Panc1 (cell line): ENCODE measurements around the gene FREM1. TPM values are rescaled to one million over a fixed set of nuclear protein-coding genes. Genes with fewer than 3 reads are reported as not detected.

Experiments
- ATAC-seq: fragments of 200-7000 bp; cut with Tn5 transposase; 2 replicates; pipeline ENCODE4 v1.9.1; 2020; ENCODE audit warnings: mild to moderate bottlenecking, moderate library complexity
- BruUV-seq: library from RNA; stranded (reverse); fragments of 400-500 nt; replicated peaks from 2 replicates; lab custom pipeline; 2021; lab: Mats Ljungman, UMichigan
- CTCF ChIA-PET: fragments of 300-600 bp; sonication (Branson Sonifier 250); formaldehyde crosslinking; loops from one replicate; lab custom pipeline; 2022; ENCODE audit warnings: antibody characterized with exemption; lab: Charles Lee
- POLR2A ChIA-PET: fragments of 300-600 bp; sonication (Branson Sonifier 250); formaldehyde crosslinking; loops from one replicate; lab custom pipeline; 2022; ENCODE audit warnings: antibody characterized with exemption; lab: Charles Lee
- DNase-seq: peaks from one replicate; pipeline ENCODE4 v3.0.0-alpha.2; 2010; ENCODE audit warnings: low read depth, low spot score
- H3K27ac ChIP-seq: 2 replicates; pipeline ENCODE4 v1.5.1; 2011; ENCODE audit warnings: mild to moderate bottlenecking, low read length, inconsistent platforms
- H3K27me3 ChIP-seq: fragments of 200-500 bp; sonication (Bioruptor generic); 2 replicates; pipeline ENCODE4 v1.6.0; 2014; ENCODE audit warnings: low read length, inconsistent platforms; ENCODE audit not compliant: control insufficient read depth, insufficient read depth
- H3K36me3 ChIP-seq: fragments of 200-500 bp; sonication (Bioruptor generic); 2 replicates; pipeline ENCODE4 v1.5.1; 2014; ENCODE audit warnings: inconsistent platforms, mild to moderate bottlenecking, low read length, moderate library complexity; ENCODE audit not compliant: control insufficient read depth, insufficient read depth
- H3K4me1 ChIP-seq: 2 replicates; pipeline ENCODE4 v1.5.1; 2011; ENCODE audit warnings: inconsistent platforms, mild to moderate bottlenecking, low read length, moderate library complexity; ENCODE audit not compliant: control insufficient read depth, insufficient read depth
- H3K4me3 ChIP-seq, 2 experiments: 2 replicates each; pipeline ENCODE4 v1.5.1; 2011 to 2012; ENCODE audit warnings: low read depth in 2 of 2, low read length in 2 of 2, mild to moderate bottlenecking in 2 of 2, inconsistent platforms in 1 of 2, moderate library complexity in 1 of 2
- H3K9me3 ChIP-seq: fragments of 200-500 bp; sonication (Bioruptor generic); 2 replicates; pipeline ENCODE4 v1.5.1; 2014; ENCODE audit warnings: low read depth, mild to moderate bottlenecking, inconsistent platforms, low read length, moderate library complexity; ENCODE audit not compliant: control insufficient read depth, insufficient read depth
- CTCF ChIP-seq: fragments of 450-650 bp; IDR thresholded peaks from 2 replicates; pipeline ENCODE4 v1.5.1; 2017; ENCODE audit warnings: mild to moderate bottlenecking
- POLR2AphosphoS5 ChIP-seq: IDR thresholded peaks from 2 replicates; pipeline ENCODE4 v1.6.1; 2012; ENCODE audit warnings: mild to moderate bottlenecking, low read depth, low read length, moderate library complexity
- REST ChIP-seq, 2 experiments: IDR thresholded peaks; 2 replicates each; pipeline ENCODE4 v1.6.1; 2011 to 2012; ENCODE audit warnings: low read depth in 2 of 2, control low read depth in 1 of 2, low read length in 1 of 2, mild to moderate bottlenecking in 1 of 2, moderate library complexity in 1 of 2; ENCODE audit not compliant: insufficient read depth in 1 of 2
- SIN3A ChIP-seq: IDR thresholded peaks from 2 replicates; pipeline ENCODE4 v1.6.1; 2012; ENCODE audit warnings: low read depth, mild to moderate bottlenecking, low read length, moderate library complexity, borderline replicate concordance; ENCODE audit not compliant: insufficient read depth
- TCF7L2 ChIP-seq: IDR thresholded peaks from 2 replicates; pipeline ENCODE4 v1.6.1; 2011; ENCODE audit warnings: mild to moderate bottlenecking, low read depth, low read length, inconsistent platforms
- in situ Hi-C: cut with HindIII; loops from 2 replicates; pipeline ENCODE4 v1.10.0; 2016; ENCODE audit warnings: low sequenced_read_pairs, low pct_unique_long_range_greater_than_20kb
- intact Hi-C: fragments of 100-400 bp; cut with micrococcal nuclease; formaldehyde crosslinking; loops from one replicate; pipeline ENCODE4 v1.10.0; 2022; ENCODE audit not compliant: unreplicated experiment
- total RNA-seq: library from RNA; stranded (reverse); gene quantifications from one replicate; pipeline ENCODE4 v1.2.1, GENCODE V29; 2021; ENCODE audit not compliant: unreplicated experiment

The FREM1 gene
- total RNA-seq, 1 experiment from 2014 or later, result not detected

- Histone ChIP-seq H3K36me3 (no peaks in the 10 kb centered on the region), H3K9me3 (no peaks in the 10 kb centered on the region), H3K4me3 (no peak overlapping the region), H3K4me1 (no peaks in the 10 kb centered on the region), H3K27me3 (no peaks in the 10 kb centered on the region), H3K27ac (no peak overlapping the region)
- no peak for ATAC-seq
- no TSS peak for BruUV-seq
- no peak for DNase-seq
- TF ChIP-seq SIN3A (no peak), REST (IDR thresholded peaks at IDR 0.05; ENCODE audit: insufficient read depth in 1 of 2, low read depth in 2 of 2, low read length in 1 of 2) (no peak), TCF7L2 (no peak), POLR2AphosphoS5 (no peak), CTCF (no peak)
- POLR2A ChIA-PET, result no interaction called here
- CTCF ChIA-PET, result no interaction called here
- intact Hi-C loops, result no loop called here
- in situ Hi-C loops, result no loop called here
Observed at GRCh38 chr9:14935106-14935751, 25.0 kb upstream of the FREM1 start.

GRCh38 chr9:14932641-14933040, 22.4 kb upstream of the FREM1 start:
- ATAC-seq, result no peak
- intact Hi-C loops (no loop called here), in situ Hi-C loops (no loop called here)
- Histone ChIP-seq H3K27ac (no peak overlapping the region), H3K27me3 (no peaks in the 10 kb centered on the region), H3K9me3 (no peaks in the 10 kb centered on the region), H3K4me3 (no peak overlapping the region), H3K36me3 (no peaks in the 10 kb centered on the region), H3K4me1 (no peaks in the 10 kb centered on the region)
- DNase-seq, result no peak
- BruUV-seq, result no TSS peak
- TF ChIP-seq POLR2AphosphoS5 (no peak), SIN3A (no peak), CTCF (no peak), TCF7L2 (no peak), REST (IDR thresholded peaks at IDR 0.05; ENCODE audit: insufficient read depth in 1 of 2, low read depth in 2 of 2, low read length in 1 of 2) (no peak)
- ChIA-PET CTCF (no interaction called here), POLR2A (no interaction called here)
